OCI-M2 (cell line): Measurements from ENCODE around the gene UGGT2.
A peak's percentile ranks its signal among the peaks of the same experiment; 100 is the strongest.
"Not testable (repeated sequence)": the region's sequence is repeated elsewhere in the genome, so short reads cannot be mapped to it uniquely, and the experiment has no call there.

Experiments used
- DNase-seq: peaks from one replicate; lab custom pipeline; 2025; ENCODE audit not compliant: unreplicated experiment; lab: John Stamatoyannopoulos, UW

The UGGT2 gene

DNA sequence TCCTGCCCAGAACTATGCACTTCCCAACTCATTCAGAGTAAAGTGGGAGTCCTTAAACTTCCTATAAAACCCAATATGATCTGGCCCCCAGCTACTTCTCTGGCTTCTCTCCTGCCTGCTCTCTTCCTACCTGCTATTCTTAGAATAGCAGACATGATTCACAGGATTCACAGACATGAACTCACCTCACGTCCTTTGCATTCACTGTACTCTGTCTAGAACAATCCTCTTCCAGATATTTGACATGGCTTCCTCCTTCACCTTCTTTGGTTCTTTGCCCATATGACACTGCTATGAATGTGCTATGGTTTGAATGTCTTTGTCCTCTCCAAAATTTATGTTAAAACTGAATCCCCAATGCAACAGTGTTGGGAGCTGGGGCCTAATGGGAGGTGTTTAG lies 154.9 kb downstream of the UGGT2 start:
- DNase-seq, result no peak

GRCh38 chr13:95896301-95896700 lies 156.9 kb downstream of the UGGT2 start:
- DNase-seq, result no peak

DNA sequence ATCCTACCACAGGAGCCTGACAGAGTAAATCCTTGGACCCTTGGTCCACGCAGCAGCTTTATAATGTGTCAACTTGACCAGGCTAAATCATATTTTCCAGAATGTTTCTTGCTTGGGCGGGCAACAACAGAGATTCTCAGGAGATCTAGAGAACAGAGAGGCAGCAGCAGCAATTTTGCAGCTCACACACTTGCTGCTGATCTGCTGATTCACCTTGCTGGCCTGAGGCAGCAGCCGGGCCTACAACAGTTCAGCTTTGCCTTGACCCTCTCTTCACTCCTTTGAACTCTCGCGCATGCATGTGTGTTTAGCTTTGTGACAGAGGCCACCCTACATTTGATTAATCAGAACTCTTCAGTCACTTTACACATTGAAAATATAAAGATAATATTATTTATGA lies 159.3 kb downstream of the UGGT2 start:
- DNase-seq, result no peak

GRCh38 chr13:95882121-95882520 lies 171.1 kb downstream of the UGGT2 start:
- no peak for DNase-seq

- DNase-seq, result no peak
These were observed 172.9 kb downstream of the UGGT2 start for GRCh38 chr13:95880331-95880730.

GRCh38 chr13:95874286-95874685 lies 178.9 kb downstream of the UGGT2 start:
- no peak for DNase-seq

DNA sequence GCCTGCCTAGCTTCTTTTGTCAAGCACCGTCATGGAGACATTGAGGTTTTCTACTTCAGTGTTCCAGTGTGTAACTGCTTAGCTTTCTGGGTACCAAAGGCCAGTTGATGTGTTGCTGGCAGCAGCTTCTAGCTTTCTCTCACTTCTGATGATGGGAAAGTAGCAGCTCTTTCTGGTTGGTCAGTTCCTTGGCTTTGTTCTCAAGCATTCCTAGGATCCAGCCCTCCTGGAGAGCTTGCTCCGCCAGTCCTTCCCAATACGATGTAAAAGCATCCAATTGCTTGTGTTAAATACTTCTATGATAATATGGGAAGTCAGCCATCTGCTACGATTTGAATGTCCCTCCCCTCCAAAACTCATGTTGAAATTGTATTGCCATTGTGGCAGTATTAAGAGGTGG lies 182.8 kb downstream of the UGGT2 start:
- DNase-seq, result no peak

- DNase-seq, result no peak
These were observed 188.1 kb downstream of the UGGT2 start for GRCh38 chr13:95865080-95865615.

GRCh38 chr13:95862408-95862807 lies 190.8 kb downstream of the UGGT2 start:
- DNase-seq, result no peak

- no peak for DNase-seq
These were observed 191.9 kb downstream of the UGGT2 start for GRCh38 chr13:95861296-95861695.

- no peak for DNase-seq
These were observed 194.7 kb downstream of the UGGT2 start for GRCh38 chr13:95858286-95859075.

DNA sequence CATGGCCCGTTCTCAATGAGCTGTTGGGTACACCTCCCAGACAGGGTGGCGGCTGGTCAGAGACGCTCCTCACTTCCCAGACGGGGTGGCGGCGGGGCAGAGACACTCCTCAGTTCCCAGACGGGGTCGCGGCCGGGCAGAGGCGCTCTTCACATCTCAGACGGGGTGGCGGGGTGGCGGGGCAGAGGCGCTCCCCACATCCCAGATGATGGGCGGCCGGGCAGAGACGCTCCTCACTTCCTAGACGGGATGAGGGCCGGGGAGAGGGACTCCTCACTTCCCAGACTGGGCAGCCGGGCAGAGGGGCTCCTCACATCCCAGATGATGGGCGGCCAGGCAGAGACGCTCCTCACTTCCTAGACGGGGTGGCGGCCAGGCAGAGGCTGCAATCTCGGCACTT lies 207.5 kb downstream of the UGGT2 start:
- not testable (repeated sequence) for DNase-seq

DNA sequence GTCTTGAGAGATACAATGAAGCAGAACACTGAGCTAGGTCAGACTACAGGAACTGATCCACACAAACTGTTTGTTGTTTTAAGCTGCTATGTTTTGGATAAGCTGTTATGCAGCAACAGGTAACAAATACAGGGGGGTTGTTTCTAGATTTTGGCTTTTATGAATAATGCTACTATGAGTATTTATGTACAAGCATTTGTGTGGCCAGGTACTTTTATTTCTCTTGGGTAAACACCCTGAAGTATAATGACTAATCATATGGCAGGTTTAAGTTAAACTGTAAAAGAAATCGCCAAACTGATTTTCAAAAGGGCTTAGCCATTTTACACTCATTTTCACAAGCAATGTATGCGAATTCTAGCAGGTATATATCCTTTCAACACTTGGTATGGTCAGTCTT lies 210.3 kb downstream of the UGGT2 start:
- no peak for DNase-seq

- DNase-seq, result no peak
These were observed 211.3 kb downstream of the UGGT2 start for GRCh38 chr13:95841894-95842293.

DNA sequence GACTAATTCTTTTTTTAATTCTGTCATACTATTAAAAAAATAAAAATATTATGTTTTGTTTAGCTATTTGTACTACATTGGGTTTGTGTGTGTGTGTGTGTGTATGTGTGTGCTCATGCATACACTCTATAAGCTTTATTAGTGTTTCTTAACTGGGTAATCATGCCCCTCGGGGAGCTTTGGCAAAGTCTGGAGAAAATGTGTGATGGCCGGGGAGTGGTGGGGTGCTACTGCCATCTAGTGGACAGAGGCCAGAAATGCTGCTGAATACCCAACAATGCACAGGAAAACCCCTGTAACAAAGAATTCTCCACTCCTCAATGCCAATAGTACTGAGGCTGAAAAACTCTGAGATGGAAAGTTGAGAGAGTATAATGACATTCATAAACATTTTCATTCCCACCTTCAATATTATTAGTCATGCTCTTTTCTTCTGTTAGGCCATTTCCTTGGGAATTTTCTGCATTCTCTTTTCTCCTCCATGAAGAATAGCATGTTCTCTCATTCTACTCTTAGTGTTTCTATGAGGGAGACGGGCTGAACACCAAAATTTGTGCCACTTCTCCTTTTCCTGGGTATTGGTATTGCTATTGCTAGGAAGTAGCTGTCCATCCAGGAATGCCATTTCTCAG lies 219.0 kb downstream of the UGGT2 start:
- peak; percentile 40 for DNase-seq

DNA sequence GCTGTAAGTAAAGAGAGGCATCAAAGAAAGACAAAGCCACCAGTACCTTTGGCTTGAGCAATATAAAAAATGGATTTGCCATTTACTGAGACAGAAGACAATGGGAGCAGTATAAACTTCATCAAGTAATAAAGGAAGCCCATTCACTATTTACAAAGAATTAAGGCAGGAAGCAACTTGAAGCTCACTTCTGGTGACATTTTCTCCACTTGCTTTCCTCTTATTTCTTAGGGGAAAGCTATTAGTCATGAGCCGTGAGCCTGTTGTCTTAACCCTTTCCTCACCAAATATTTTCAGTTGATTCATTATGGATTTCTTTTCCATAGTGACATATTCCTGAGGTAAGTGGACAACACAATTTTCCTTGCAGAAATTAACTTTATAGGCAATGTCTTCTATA lies 219.5 kb downstream of the UGGT2 start:
- no peak for DNase-seq

DNA sequence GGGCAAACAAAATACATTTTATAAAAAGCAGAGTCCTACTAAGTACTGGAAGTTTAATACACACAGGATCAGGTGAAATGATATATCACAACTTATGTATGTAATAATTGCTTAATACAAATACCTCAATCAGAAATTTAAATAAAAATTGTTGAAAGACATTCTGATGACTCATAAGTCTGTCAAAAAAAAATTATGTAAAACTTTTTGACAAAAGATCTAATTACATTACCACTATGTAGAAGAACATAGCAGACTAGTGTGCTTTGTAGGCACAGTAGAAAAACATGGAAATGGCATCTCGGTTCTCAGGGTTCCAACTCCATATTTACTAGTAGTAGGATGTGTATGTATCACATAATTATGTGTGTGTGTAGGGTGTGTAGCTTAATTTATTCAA lies 220.1 kb downstream of the UGGT2 start:
- DNase-seq, result no peak

DNA sequence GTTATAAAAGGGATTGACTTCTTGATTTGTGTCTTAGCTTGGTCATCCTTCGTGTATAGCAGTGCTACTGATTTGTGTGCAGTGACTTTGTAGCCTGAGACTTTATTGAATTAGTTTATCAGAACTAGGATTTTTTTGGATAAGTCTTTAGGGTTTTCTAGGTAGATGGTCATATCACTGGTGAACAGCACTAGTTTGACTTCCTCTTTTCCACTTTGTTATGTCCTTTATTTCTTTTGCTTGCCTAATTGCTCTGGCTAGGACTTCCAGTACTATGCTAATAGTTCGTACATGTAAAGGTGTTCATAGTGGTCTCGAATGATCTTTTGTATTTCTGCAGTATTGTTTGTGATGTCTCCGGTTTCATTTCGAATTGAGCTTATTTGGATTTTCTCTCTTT lies 230.9 kb downstream of the UGGT2 start:
- no peak for DNase-seq

DNA sequence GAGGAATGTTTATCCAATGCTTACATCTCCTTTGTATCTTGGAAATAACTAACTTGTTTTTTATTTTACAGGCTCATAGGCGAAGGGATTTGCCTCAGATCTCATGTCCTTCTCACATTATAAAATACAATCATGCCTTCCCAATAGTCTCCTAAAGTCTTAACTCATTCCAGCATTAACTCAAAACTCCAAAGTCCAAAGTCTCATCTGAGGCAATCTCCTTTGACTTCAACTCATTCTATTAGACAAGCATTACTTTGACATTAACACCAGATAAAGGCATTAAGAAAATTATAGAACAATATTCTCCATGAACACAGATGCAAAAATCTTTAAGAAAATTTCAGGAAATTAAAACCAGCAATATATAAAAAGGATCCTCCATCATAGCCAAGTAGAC lies 238.7 kb downstream of the UGGT2 start:
- no peak for DNase-seq

DNA sequence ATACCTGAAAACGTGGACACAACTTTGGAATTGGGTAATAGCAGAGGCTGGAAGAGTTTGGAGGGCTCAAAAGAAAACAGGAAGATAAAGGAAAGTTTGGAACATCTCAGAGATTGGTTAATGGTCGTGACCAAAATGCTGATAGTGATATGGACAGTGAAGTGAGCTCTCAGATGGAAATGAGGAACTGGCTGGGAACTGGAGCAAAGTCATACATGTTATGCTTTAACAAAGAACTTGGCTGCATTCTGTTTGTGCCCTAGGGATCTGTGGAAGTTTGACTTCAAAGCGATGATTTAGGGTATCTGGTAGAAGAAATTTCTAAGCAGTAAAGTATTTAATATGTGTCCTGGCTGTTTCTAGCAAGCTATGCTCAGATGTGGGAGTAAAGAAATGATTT lies 240.1 kb downstream of the UGGT2 start:
- no peak for DNase-seq

GRCh38 chr13:95809429-95809828 lies 243.8 kb downstream of the UGGT2 start:
- DNase-seq, result no peak

DNA sequence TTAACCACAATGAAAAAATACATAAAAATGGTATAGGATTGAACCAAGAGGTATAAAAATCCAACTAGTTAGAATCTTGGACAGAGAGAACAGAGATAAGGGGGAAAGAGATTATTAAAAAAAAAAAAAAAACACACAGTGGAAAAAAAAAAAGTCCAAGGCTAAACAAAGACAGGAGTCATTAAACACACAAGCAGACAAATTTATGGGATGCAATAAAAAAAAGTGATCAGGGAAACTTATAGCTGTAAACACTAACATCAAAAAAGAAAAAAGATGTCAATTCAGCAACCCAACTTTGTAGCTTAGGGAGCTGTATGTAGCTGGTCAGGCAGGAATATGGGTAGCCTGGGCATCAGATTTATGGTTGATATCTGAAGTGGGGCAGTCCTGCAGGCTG lies 247.3 kb downstream of the UGGT2 start:
- DNase-seq, result no peak

DNA sequence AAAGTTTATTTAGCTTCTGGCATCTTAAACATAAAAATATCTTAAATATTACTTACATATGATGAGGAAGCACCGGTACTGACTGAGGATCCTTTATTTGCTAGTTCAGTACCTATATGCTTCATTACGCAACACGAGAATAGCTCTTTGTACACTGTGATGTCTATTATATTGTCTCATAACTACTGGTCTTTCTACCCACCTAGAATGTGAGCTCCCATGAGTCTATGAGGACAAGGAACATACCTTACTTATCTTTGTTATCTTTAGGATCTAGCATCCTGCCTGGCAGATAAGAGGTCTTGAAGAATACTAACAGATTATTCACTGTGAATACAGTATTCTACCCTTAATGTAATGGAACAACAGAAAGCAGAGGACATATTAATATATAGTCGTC lies 251.4 kb downstream of the UGGT2 start:
- no peak for DNase-seq
